GM19395 (cell line): Measurements from ENCODE around the gene SPATC1L.

ENCODE experiments used
- ATAC-seq: cut with Tn5 transposase; IDR thresholded peaks from one replicate; pipeline ENCODE4 v1.9.1; 2021; ENCODE audit warnings: mild to moderate bottlenecking, moderate library complexity; ENCODE audit not compliant: unreplicated experiment

Gene SPATC1L

DNA sequence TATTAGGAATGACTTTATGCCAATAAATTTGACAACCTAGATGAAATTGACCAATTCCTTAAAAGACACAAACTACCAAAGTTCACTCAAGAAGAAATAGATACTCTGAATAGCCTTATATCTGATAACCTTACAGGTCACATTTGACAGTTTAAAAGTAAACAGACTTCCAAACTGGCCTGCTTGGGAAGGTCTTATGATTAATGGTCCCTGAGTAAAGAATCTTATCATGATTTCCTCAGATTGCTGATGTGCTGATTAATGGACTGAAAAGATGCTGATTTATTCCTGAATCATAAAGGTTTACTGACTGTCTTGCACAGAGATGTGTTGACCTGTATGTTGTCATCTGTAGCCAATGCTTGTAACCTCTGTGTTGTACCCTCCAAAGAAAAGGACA, 19.2 kb downstream of the SPATC1L start:
- no peak for ATAC-seq

DNA sequence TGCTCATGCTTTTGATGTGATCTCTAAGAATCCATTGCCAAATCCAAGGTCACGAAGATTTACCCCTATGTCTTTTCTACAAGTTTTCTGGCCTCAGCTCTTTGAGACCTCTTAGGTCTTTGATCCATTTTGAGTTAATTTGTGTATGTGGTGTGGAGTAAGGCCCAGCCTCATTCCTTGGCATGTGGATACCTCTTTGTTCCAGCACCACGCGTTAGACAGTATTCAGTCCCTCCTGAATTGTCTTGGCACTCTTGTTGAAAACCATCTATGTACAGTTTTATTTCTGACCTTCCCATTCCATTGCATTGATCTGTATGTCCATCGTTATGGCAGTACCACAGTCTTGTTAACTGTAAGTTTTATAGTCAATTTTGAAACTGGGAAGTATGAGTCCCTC, 20.9 kb downstream of the SPATC1L start:
- no peak for ATAC-seq

GRCh38 chr21:46161633-46162592, 22.3 kb downstream of the SPATC1L start:
- no peak for ATAC-seq

- ATAC-seq: no peak
Measured at GRCh38 chr21:46160907-46161632, 23.2 kb downstream of the SPATC1L start.

DNA sequence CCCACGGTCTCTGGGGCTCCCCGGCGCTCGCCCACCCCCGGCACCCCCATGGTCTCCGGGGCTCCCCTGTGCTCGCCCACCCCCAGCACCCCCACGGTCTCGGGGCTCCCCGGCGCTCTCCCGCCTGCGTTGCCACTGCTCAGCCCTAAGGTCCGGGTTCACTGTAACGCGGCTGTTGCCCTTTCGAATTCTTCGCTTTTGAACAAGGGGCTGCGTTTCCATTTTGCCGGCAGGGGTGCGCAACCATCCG, 23.7 kb downstream of the SPATC1L start:
- ATAC-seq: no peak

DNA sequence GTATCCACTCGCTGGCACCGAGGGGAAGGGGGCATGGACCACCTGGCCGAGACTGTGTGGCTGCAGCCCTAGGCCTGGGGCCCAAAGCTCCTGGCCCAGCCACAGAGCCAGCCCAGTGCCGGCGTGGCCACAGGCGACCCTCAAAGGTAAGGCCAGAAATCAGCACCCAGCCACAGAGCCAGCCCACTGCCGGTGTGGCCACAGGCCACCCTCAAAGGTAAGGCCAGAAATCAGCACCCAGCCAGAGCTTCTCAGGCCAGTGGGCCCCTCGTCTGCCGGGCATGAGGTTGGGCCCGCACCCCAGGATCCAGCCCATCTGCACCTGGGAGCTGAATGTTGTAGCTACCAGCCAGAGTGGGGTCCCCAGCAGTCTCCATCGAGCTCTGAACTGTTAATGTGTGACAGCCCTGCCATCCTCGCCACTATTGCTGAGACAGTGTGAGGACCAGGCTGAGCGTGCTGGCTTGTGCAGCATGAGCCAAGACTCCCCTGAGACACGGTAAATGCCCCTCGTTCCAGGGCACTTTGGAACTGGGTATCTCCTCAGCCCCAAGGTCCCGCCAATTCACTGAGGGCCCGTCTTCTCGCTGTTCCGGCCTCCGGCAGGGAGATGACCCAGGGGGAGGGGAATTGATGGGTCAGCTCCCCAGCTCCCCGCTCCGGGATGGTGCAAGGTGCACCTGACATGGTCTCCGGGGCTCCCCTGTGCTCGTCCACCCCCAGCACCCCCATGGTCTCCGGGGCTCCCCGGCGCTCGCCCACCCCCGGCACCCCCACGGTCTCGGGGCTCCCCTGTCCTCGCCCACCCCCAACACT, 24.2 kb downstream of the SPATC1L start:
- no peak for ATAC-seq

DNA sequence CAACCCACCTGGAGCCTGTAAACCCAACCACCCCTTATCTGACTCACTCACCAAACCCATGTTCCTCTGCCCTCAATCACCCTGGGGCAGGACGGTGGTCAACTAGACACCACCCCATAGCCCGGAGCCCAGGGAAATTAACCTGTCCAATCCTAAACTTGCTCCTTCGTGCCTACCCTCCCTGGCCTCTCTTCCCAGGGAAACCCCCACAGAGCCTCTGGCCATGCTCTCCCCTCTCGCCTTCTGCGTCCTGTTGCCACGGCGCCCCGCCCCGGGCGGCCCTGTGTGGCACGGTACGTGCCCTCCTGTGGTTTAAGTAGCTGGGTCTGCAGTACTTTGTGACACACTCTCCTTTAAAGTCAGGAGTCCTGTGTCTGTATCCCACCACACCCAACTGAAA, 24.9 kb downstream of the SPATC1L start:
- no peak for ATAC-seq

DNA sequence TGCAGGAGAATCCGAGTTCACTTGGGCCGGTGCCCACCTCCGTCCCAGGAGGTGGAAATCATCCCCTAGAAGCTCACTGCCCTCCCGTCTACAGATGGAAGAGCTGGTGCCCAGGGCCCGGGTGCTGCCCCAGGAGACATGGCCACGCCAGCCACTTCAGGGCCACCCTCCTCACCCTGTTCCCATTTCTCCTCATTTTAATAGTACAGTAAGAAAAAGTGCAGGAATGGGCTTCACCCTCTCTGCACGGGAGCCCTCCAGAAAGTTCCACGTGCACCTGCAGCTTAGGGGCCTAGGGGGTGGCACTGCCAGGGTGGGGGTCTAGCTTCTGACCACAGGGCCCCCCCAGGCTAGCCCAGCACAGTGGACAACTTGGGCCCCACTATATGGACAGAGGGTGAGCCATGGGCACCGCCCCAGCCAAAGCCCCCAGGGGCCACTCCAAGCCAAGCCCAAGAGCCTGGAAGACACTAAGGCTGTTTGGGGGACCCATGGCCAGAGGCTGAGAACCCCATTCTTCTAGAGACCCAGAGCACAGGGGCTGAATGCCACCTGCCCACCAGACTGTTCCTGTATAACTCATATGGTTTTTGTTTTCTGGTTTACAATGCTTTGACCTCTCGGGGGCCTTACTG, 25.5 kb downstream of the SPATC1L start:
- ATAC-seq: no peak

- no peak for ATAC-seq
Measured at GRCh38 chr21:46157987-46158451, 26.2 kb downstream of the SPATC1L start.

- ATAC-seq: no peak
Measured at GRCh38 chr21:46157396-46157986, 26.8 kb downstream of the SPATC1L start.

- ATAC-seq: no peak
Measured at GRCh38 chr21:46156678-46157077, 27.6 kb downstream of the SPATC1L start.

- no peak for ATAC-seq
Measured at GRCh38 chr21:46156378-46156645, 27.9 kb downstream of the SPATC1L start.

DNA sequence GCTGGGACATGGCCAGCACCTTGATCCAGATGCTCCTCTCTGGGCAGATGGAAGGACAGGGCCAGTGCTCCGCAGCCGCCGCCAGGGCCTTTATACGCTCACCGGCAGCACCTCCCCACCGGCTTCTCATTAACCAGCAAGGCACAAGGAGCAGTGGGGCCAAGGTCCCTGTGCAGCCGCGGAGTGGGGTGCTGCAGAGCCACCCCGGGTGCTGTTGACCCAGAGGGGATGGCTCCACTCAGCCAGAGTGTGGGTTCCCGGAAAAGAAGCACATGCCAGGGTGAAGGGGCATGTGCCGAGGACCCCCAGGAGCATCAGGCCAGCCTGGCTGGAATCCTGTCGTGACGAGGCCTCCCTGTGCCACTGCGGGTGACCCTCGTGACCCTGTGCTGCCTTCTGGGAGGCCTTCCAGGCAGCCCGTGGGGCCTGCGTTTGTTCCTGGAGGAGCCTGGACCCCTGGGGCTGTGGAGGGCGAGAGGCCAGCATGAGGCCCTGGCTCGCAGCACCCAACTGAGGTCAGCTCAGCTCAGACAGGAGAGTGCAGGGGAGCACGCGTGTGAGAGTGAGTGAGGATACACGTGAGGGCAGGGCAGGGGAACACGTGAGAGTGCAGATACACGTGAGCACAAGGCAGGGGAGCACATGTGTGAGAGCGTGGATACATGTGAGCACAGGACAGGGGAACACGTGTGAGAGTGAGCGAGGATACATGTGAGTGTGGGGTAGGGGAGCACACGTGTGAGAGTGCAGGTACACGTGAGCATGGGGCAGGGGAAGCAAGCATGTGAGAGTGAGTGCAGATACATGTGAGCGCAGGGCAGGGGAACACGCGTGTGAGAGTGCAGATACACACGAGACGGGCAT, 28.5 kb downstream of the SPATC1L start, which contains the start of gene FTCD:
TSS of gene FTCD (minus strand) at position 66 of the 864 bp plus-strand sequence. CDS start at position 10, 56 bp downstream.
- ATAC-seq: no peak

GRCh38 chr21:46154955-46155513, 29.2 kb downstream of the SPATC1L start:
- ATAC-seq: no peak

- no peak for ATAC-seq
Measured at GRCh38 chr21:46154155-46154954, 29.9 kb downstream of the SPATC1L start.

GRCh38 chr21:46153247-46154154, 30.8 kb downstream of the SPATC1L start:
- ATAC-seq: no peak

- no peak for ATAC-seq
Measured at GRCh38 chr21:46152927-46153246, 31.4 kb downstream of the SPATC1L start.
